ENCODE measurements around the gene SHISA5.

SHISA5 gene

DNA sequence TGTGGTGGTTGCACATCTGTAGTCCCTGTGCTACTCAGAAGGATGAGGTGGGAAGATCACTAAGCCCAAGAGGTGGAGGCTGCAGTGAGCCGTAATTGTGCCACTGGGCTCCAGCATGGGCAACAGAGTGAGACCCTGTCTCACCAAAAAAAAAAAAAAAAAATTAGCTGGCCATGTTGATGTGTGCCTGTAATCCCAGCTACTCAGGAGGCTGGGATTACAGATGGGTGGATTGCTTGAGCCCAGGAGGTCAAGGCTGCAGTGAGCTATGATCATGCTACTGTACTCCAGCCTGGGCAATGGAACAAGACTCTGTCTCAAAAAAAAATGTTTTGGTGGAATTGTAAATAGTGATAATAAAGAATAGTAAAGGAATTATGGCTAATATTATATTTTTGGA, 47.5 kb downstream of the SHISA5 start:
- H3K79me2 ChIP-seq (ENCODE audit: insufficient read depth, low read length) = no peaks in the 10 kb centered on the region
- no peak overlapping the region for H2AFZ ChIP-seq (ENCODE audit: low read depth, low read length)
- H3K27ac ChIP-seq (ENCODE audit: low read length) = no peak overlapping the region
- no peaks in the 10 kb centered on the region for H4K20me1 ChIP-seq (ENCODE audit: insufficient read depth, low read length)
- no peak overlapping the region for H3K4me3 ChIP-seq (ENCODE audit: low read depth in 1 of 2, low read length in 2 of 2)
- ATAC-seq (ENCODE audit: insufficient read depth, low read depth) (no peak), DNase-seq (no peak)
- H3K36me3 ChIP-seq (ENCODE audit: insufficient read depth, low read length) = peaks cover 74% of the 10 kb centered on the region
- no peak overlapping the region for H3K4me2 ChIP-seq (ENCODE audit: insufficient read depth, low read length)
- no peaks in the 10 kb centered on the region for H3K27me3 ChIP-seq (ENCODE audit: insufficient read depth, low read length, poor library complexity)
- H3K9me3 ChIP-seq (ENCODE audit: insufficient read depth, low read length, severe bottlenecking) = no peaks in the 10 kb centered on the region
- TF ChIP-seq EZH2 (IDR thresholded peaks at IDR 0.05; ENCODE audit: borderline replicate concordance, low read depth, low read length, severe bottlenecking) = no peak
- TF ChIP-seq CTCF (IDR thresholded peaks at IDR 0.05; ENCODE audit: borderline replicate concordance, extremely low read depth, low read length, poor library complexity, severe bottlenecking) = no peak
- no peak overlapping the region for H3K9ac ChIP-seq (ENCODE audit: low read depth, low read length)
- H3K4me1 ChIP-seq (ENCODE audit: insufficient read depth, low read length) = no peaks in the 10 kb centered on the region

DNA sequence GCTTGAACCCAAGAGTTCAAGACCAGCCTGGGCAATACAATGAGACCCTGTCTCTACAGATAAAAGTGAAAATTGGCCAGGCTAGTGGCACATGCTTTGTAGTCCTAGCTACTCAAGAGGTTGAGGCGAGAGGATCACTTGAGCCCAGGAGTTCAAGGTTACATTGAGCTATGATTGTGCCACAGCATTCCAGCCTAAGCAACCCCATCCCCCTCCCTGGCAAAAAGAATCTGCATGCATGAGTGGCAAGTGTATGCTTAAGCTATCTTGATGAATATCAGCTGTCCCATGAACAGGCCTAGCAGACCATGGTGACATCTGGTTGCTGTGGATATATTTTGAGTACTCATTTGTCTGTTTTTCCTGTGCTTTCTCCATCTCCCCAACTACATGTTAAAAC, 52.7 kb downstream of the SHISA5 start:
- TF ChIP-seq CTCF (IDR thresholded peaks at IDR 0.05; ENCODE audit: borderline replicate concordance, extremely low read depth, low read length, poor library complexity, severe bottlenecking) = no peak
- TF ChIP-seq EZH2 (IDR thresholded peaks at IDR 0.05; ENCODE audit: borderline replicate concordance, low read depth, low read length, severe bottlenecking) = no peak
- Histone ChIP-seq H4K20me1 (ENCODE audit: insufficient read depth, low read length) (no peaks in the 10 kb centered on the region), H3K79me2 (ENCODE audit: insufficient read depth, low read length) (peaks cover 22% of the 10 kb centered on the region), H3K4me1 (ENCODE audit: insufficient read depth, low read length) (peaks cover 20% of the 10 kb centered on the region), H3K9ac (ENCODE audit: low read depth, low read length) (no peak overlapping the region), H3K36me3 (ENCODE audit: insufficient read depth, low read length) (peaks cover 38% of the 10 kb centered on the region), H3K4me2 (ENCODE audit: insufficient read depth, low read length) (no peak overlapping the region), H3K27ac (ENCODE audit: low read length) (no peak overlapping the region), H3K27me3 (ENCODE audit: insufficient read depth, low read length, poor library complexity) (no peaks in the 10 kb centered on the region), H3K9me3 (ENCODE audit: insufficient read depth, low read length, severe bottlenecking) (no peaks in the 10 kb centered on the region), H2AFZ (ENCODE audit: low read depth, low read length) (no peak overlapping the region), H3K4me3 (ENCODE audit: low read depth in 1 of 2, low read length in 2 of 2) (no peak overlapping the region)
- DNase-seq (no peak), ATAC-seq (ENCODE audit: insufficient read depth, low read depth) (no peak)

DNA sequence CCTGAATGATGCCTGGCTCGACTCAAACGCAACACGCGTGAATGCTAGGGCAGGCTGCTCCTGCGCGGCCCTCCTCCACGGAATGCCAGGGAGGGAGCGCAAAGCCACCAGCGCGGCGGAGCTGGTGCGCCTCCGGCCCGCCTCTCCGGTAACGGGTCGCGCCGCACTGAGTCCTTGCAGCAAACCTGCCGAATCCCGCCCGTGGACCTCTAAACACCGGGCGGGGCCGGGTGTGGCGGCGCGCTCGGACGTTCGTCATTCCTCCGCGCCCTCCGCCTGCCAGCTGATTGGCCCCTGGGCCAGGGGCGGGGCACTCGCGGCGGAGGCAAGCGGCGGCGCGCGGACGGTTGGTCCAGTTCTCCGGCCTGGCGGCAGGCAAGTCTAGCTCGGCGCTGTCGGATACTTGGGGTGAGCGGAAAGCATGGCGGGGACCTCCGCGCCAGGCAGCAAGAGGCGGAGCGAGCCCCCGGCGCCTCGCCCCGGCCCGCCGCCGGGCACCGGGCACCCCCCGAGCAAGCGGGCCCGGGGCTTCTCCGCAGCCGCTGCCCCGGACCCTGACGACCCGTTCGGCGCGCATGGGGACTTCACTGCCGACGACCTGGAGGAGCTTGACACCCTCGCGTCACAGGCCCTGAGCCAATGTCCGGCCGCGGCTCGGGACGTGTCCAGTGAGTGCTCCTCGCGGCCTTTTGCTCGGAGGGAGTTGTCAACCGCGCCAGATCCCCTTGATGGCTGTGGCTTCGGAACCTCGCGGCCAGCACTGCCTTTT, 57.4 kb downstream of the SHISA5 start, which contains the start of gene ATRIP:
TSS of gene ATRIP (plus strand) at position 313 of the 769 bp plus-strand sequence. CDS start at position 422, 109 bp downstream.
- H3K36me3 ChIP-seq (ENCODE audit: insufficient read depth, low read length) = peaks cover 24% of the 10 kb centered on the region
- H3K27ac ChIP-seq (ENCODE audit: low read length) = peak within 1 kb of the TSS; percentile 72
- H3K4me1 ChIP-seq (ENCODE audit: insufficient read depth, low read length) = peaks cover 43% of the 10 kb centered on the region

More for the DNA sequence above, 57.4 kb downstream of the SHISA5 start, which contains the start of gene ATRIP:
- H3K4me3 ChIP-seq (ENCODE audit: low read depth in 1 of 2, low read length in 2 of 2) = peak within 1 kb of the TSS; percentile 48 to 89
- TF ChIP-seq EZH2 (IDR thresholded peaks at IDR 0.05; ENCODE audit: borderline replicate concordance, low read depth, low read length, severe bottlenecking) (no peak), CTCF (IDR thresholded peaks at IDR 0.05; ENCODE audit: borderline replicate concordance, extremely low read depth, low read length, poor library complexity, severe bottlenecking) (no peak)
- peak within 1 kb of the TSS; percentile 83 for H3K4me2 ChIP-seq (ENCODE audit: insufficient read depth, low read length)
- ATAC-seq (ENCODE audit: insufficient read depth, low read depth) = peak; percentile 93
- no peaks in the 10 kb centered on the region for H3K27me3 ChIP-seq (ENCODE audit: insufficient read depth, low read length, poor library complexity)
- peak; percentile 85 for DNase-seq
- peak within 1 kb of the TSS; percentile 92 for H2AFZ ChIP-seq (ENCODE audit: low read depth, low read length)
- H3K9ac ChIP-seq (ENCODE audit: low read depth, low read length) = peak within 1 kb of the TSS; percentile 85
- H3K79me2 ChIP-seq (ENCODE audit: insufficient read depth, low read length) = peaks cover 39% of the 10 kb centered on the region
- peaks cover 7% of the 10 kb centered on the region for H4K20me1 ChIP-seq (ENCODE audit: insufficient read depth, low read length)
- H3K9me3 ChIP-seq (ENCODE audit: insufficient read depth, low read length, severe bottlenecking) = no peaks in the 10 kb centered on the region
